HCT116 (cell line): ENCODE measurements around the gene STMND1. TPM values are rescaled to one million over a fixed set of nuclear protein-coding genes. Genes with fewer than 3 reads are reported as not detected.

ENCODE experiments used
- ATAC-seq: fragments of 200-7000 bp; cut with Tn5 transposase; 2 replicates; pipeline ENCODE4 v1.9.1; 2020; ENCODE audit warnings: mild to moderate bottlenecking, moderate library complexity
- BruUV-seq: library from RNA; stranded (reverse); fragments of 400-500 nt; replicated peaks from 2 replicates; lab custom pipeline; 2021; lab: Mats Ljungman, UMichigan
- CTCF ChIA-PET: fragments of 300-600 bp; sonication (Branson Sonifier 250); formaldehyde crosslinking; loops from one replicate; lab custom pipeline; 2021; ENCODE audit warnings: antibody characterized with exemption; lab: Charles Lee
- POLR2A ChIA-PET: fragments of 300-600, 350-600 bp; sonication (Branson Sonifier 250); formaldehyde crosslinking; loops from one replicate; lab custom pipeline; 2021; ENCODE audit warnings: antibody characterized with exemption; lab: Charles Lee
- RAD21 ChIA-PET, 2 experiments: fragments of 300-600 bp; sonication (Branson Sonifier 250); formaldehyde crosslinking; loops; one replicate each; lab custom pipeline; 2023; ENCODE audit warnings: low total read pairs in 2 of 2; ENCODE audit not compliant: uncharacterized antibody in 2 of 2, unreplicated experiment in 2 of 2, low non-redundant PET in 1 of 2; lab: Charles Lee
- DNase-seq: peaks from one replicate; pipeline ENCODE4 v3.0.0-alpha.2; 2010; ENCODE audit warnings: low read depth, low spot score
- H2AFZ ChIP-seq: fragments of 200-600 bp; shearing (Covaris generic), sonication (generic); 2 replicates; pipeline ENCODE4 v1.6.1; 2017; ENCODE audit warnings: low read depth, mixed run types, mixed read lengths, antibody characterized with exemption, low read length; ENCODE audit not compliant: poor library complexity, severe bottlenecking
- H3K27ac ChIP-seq: 2 replicates; pipeline ENCODE4 v1.5.1; 2012; ENCODE audit warnings: low read depth, low read length
- H3K27me3 ChIP-seq: fragments of 200-600 bp; sonication (generic); 2 replicates; pipeline ENCODE4 v1.6.1; 2016; ENCODE audit warnings: mixed run types, low read length, mixed read lengths; ENCODE audit not compliant: insufficient read depth
- H3K36me3 ChIP-seq, 2 experiments: fragments of 200-500 bp in 1 of 2; fragments of 200-600 bp in 1 of 2; sonication (Bioruptor generic) in 1 of 2; sonication (generic) in 1 of 2; 2 replicates each; pipeline versions ENCODE4 v1.5.1 to v1.6.1; 2014 to 2016; ENCODE audit warnings: low read length in 2 of 2, inconsistent platforms in 1 of 2, mixed read lengths in 1 of 2, mixed run types in 1 of 2; ENCODE audit not compliant: insufficient read depth in 2 of 2, control insufficient read depth in 1 of 2
- H3K4me1 ChIP-seq, 2 experiments: fragments of 200-600 bp in 1 of 2; sonication (generic) in 1 of 2; 2 replicates each; pipeline versions ENCODE4 v1.5.1 to v1.6.1; 2012 to 2017; ENCODE audit warnings: low read length in 2 of 2, inconsistent platforms in 1 of 2, mild to moderate bottlenecking in 1 of 2, mixed read lengths in 1 of 2, mixed run types in 1 of 2, moderate library complexity in 1 of 2; ENCODE audit not compliant: insufficient read depth in 2 of 2, control insufficient read depth in 1 of 2
- H3K4me2 ChIP-seq: fragments of 200-600 bp; sonication (generic); 2 replicates; pipeline ENCODE4 v1.6.1; 2017; ENCODE audit warnings: mixed run types, low read length, mixed read lengths
- H3K4me3 ChIP-seq, 2 experiments: fragments of 200-600 bp in 1 of 2; sonication (generic) in 1 of 2; replicated peaks in 1 of 2; 2 replicates each; pipeline ENCODE4 v1.5.1; 2011 to 2016; ENCODE audit warnings: low read length in 2 of 2, control low read depth in 1 of 2, low read depth in 1 of 2, mild to moderate bottlenecking in 1 of 2, mixed read lengths in 1 of 2, mixed run types in 1 of 2
- H3K79me2 ChIP-seq: fragments of 200-600 bp; sonication (generic); 2 replicates; pipeline ENCODE4 v1.6.1; 2017; ENCODE audit warnings: mild to moderate bottlenecking, mixed run types, low read length, moderate library complexity, mixed read lengths; ENCODE audit not compliant: insufficient read depth
- H3K9ac ChIP-seq: fragments of 200-600 bp; sonication (generic); 2 replicates; pipeline ENCODE4 v1.6.1; 2016; ENCODE audit warnings: low read length, mixed read lengths
- H3K9me2 ChIP-seq: fragments of 200-600 bp; sonication (generic), shearing (Covaris generic); 2 replicates; pipeline ENCODE4 v1.6.1; 2017; ENCODE audit warnings: mixed run types, mild to moderate bottlenecking, moderate library complexity; ENCODE audit not compliant: insufficient read depth
- H3K9me3 ChIP-seq, 2 experiments: fragments of 200-500 bp in 1 of 2; fragments of 200-600 bp in 1 of 2; sonication (Bioruptor generic) in 1 of 2; sonication (generic) in 1 of 2; 2 replicates each; pipeline ENCODE4 v1.6.1; 2014 to 2017; ENCODE audit warnings: low read length in 2 of 2, mixed read lengths in 2 of 2, inconsistent platforms in 1 of 2, low read depth in 1 of 2, mild to moderate bottlenecking in 1 of 2, mixed run types in 1 of 2, moderate library complexity in 1 of 2; ENCODE audit not compliant: control insufficient read depth in 1 of 2, insufficient read depth in 1 of 2
- H4K20me1 ChIP-seq: fragments of 200-600 bp; sonication (generic), shearing (Covaris generic); 2 replicates; pipeline ENCODE4 v1.6.1; 2017; ENCODE audit warnings: mixed run types, mild to moderate bottlenecking, moderate library complexity; ENCODE audit not compliant: insufficient read depth
- CBX3 ChIP-seq: IDR thresholded peaks from 2 replicates; pipeline ENCODE4 v1.6.1; 2012; ENCODE audit warnings: low read depth
- CEBPB ChIP-seq: IDR thresholded peaks from 2 replicates; pipeline ENCODE4 v1.6.1; 2012; ENCODE audit warnings: low read depth
- CTCF ChIP-seq, 3 experiments: fragments of 200-600 bp in 1 of 3; sonication (generic) in 1 of 3; IDR thresholded peaks in 2 of 3; conservative IDR thresholded peaks in 1 of 3; 2 replicates each; pipeline ENCODE4 v1.5.1; 2012 to 2017; ENCODE audit warnings: low read depth in 2 of 3, low read length in 2 of 3, antibody characterized with exemption in 1 of 3, borderline replicate concordance in 1 of 3, control low read depth in 1 of 3, mild to moderate bottlenecking in 1 of 3, mixed read lengths in 1 of 3, mixed run types in 1 of 3, moderate library complexity in 1 of 3; ENCODE audit not compliant: insufficient read depth in 1 of 3
- EZH2phosphoT487 ChIP-seq: fragments of 200-600 bp; IDR thresholded peaks from 2 replicates; pipeline ENCODE4 v1.6.1; 2018; ENCODE audit warnings: antibody characterized with exemption, borderline replicate concordance
- FOSL1 ChIP-seq: IDR thresholded peaks from 2 replicates; pipeline ENCODE4 v1.6.1; 2012; ENCODE audit warnings: low read depth
- JUND ChIP-seq: IDR thresholded peaks from 2 replicates; pipeline ENCODE4 v1.6.1; 2012
- MAX ChIP-seq: IDR thresholded peaks from 2 replicates; pipeline ENCODE4 v1.6.1; 2012
- POLR2A ChIP-seq: IDR thresholded peaks from 2 replicates; pipeline ENCODE4 v1.7.0; 2011; ENCODE audit warnings: borderline replicate concordance; ENCODE audit not compliant: insufficient read depth, insufficient read length; ENCODE audit errors: extremely low read depth
- POLR2AphosphoS5 ChIP-seq: IDR thresholded peaks from 2 replicates; pipeline ENCODE4 v1.6.1; 2011; ENCODE audit warnings: mild to moderate bottlenecking, low read depth, low read length, moderate library complexity
- SIN3A ChIP-seq: IDR thresholded peaks from 2 replicates; pipeline ENCODE4 v1.6.1; 2012; ENCODE audit warnings: low read depth
- SP1 ChIP-seq: IDR thresholded peaks from 2 replicates; pipeline ENCODE4 v1.6.1; 2012; ENCODE audit warnings: low read depth
- TCF7L2 ChIP-seq: IDR thresholded peaks from 2 replicates; pipeline ENCODE4 v1.7.0; 2011; ENCODE audit warnings: borderline replicate concordance, inconsistent platforms; ENCODE audit not compliant: insufficient read depth, insufficient read length; ENCODE audit errors: extremely low read depth
- YY1 ChIP-seq: IDR thresholded peaks from 2 replicates; pipeline ENCODE4 v1.6.1; 2011; ENCODE audit warnings: low read length, low read depth, moderate library complexity, mild to moderate bottlenecking; ENCODE audit not compliant: insufficient replicate concordance; ENCODE audit errors: extremely low read depth
- intact Hi-C: fragments of 100-400 bp; cut with micrococcal nuclease; formaldehyde crosslinking; loops from 2 replicates; pipeline ENCODE4 v1.10.0; 2022
- total RNA-seq: library from RNA; stranded (reverse); gene quantifications from one replicate; pipeline ENCODE4 v1.2.1, GENCODE V29; 2021; ENCODE audit not compliant: unreplicated experiment
- TF ChIP-seq, protein P1 (sequence below): IDR thresholded peaks from 2 replicates; pipeline ENCODE4 v1.6.1; 2012
- TF ChIP-seq, protein P2 (sequence below): IDR thresholded peaks from 2 replicates; pipeline ENCODE4 v1.6.1; 2012; ENCODE audit warnings: low read depth

Gene STMND1
- total RNA-seq, 1 experiment from 2014 or later, result not detected

DNA sequence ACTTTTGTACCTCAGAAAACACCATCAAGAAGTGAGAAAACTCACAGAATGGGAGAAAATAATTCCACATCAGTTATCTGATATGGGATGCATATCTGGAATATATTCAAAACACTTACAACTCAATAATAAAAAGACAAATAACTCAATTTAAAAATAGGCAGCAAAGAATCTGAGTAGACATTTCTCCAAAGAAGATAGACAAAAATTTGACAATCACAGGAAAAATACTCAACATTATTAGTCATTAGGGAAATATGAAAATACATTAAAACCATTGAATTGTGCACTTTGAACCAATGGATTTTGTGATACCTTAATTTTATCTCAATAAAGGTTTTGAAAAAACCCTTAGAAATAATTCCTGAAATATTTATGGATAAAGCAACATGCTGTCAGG is 36.9 kb upstream of the STMND1 start (continued):
- no peak for TF ChIP-seq CTCF (IDR thresholded peaks at IDR 0.05 in 2 of 3, conservative IDR thresholded peaks at IDR 0.05 in 1 of 3; ENCODE audit: borderline replicate concordance in 1 of 3, insufficient read depth in 1 of 3, low read depth in 2 of 3, low read length in 2 of 3)
- no peak for TF ChIP-seq TCF7L2
- no peak for TF ChIP-seq MAX
- TF ChIP-seq, protein P1, sequence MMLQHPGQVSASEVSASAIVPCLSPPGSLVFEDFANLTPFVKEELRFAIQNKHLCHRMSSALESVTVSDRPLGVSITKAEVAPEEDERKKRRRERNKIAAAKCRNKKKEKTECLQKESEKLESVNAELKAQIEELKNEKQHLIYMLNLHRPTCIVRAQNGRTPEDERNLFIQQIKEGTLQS, result no peak

DNA sequence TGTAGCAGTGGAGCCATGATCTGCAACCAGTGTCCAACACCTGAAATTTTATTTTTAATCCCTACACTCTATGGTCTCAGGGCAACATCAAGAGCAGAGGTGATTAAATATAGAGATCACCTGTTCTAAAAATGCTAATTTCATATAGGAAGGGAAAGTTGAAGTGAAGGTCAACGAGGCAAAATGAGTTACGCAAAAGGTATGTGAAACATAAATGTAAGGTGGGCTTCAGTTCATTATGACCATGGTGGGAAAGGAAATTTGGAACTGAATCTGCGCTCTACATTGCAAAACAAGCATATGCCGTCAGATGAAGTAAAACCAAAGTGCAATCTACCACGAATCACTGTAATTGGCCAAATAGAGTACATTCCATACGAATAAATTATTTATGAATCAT is 35.2 kb upstream of the STMND1 start:
- H3K4me2 ChIP-seq, result no peak overlapping the region
- no peaks in the 10 kb centered on the region for H3K4me1 ChIP-seq
- ChIA-PET RAD21 (no interaction called here), CTCF (no interaction called here), POLR2A (no interaction called here)
- TF ChIP-seq TCF7L2 (no peak), EZH2phosphoT487 (no peak), POLR2A (no peak), YY1 (no peak), FOSL1 (no peak), CEBPB (no peak), SIN3A (no peak), CBX3 (no peak), SP1 (no peak), POLR2AphosphoS5 (no peak), MAX (no peak), JUND (no peak)
- TF ChIP-seq, protein P2, sequence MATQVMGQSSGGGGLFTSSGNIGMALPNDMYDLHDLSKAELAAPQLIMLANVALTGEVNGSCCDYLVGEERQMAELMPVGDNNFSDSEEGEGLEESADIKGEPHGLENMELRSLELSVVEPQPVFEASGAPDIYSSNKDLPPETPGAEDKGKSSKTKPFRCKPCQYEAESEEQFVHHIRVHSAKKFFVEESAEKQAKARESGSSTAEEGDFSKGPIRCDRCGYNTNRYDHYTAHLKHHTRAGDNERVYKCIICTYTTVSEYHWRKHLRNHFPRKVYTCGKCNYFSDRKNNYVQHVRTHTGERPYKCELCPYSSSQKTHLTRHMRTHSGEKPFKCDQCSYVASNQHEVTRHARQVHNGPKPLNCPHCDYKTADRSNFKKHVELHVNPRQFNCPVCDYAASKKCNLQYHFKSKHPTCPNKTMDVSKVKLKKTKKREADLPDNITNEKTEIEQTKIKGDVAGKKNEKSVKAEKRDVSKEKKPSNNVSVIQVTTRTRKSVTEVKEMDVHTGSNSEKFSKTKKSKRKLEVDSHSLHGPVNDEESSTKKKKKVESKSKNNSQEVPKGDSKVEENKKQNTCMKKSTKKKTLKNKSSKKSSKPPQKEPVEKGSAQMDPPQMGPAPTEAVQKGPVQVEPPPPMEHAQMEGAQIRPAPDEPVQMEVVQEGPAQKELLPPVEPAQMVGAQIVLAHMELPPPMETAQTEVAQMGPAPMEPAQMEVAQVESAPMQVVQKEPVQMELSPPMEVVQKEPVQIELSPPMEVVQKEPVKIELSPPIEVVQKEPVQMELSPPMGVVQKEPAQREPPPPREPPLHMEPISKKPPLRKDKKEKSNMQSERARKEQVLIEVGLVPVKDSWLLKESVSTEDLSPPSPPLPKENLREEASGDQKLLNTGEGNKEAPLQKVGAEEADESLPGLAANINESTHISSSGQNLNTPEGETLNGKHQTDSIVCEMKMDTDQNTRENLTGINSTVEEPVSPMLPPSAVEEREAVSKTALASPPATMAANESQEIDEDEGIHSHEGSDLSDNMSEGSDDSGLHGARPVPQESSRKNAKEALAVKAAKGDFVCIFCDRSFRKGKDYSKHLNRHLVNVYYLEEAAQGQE, result no peak
- TF ChIP-seq, protein P1, result no peak
- H3K9me2 ChIP-seq, result no peaks in the 10 kb centered on the region
- H3K27me3 ChIP-seq, result no peaks in the 10 kb centered on the region
- no peak overlapping the region for H3K4me3 ChIP-seq
- H3K36me3 ChIP-seq, result no peaks in the 10 kb centered on the region
- H2AFZ ChIP-seq, result no peak overlapping the region
- no peaks in the 10 kb centered on the region for H3K79me2 ChIP-seq
- H3K27ac ChIP-seq, result no peak overlapping the region
- intact Hi-C loops, result no loop called here
- DNase-seq (no peak), ATAC-seq (no peak)
- H3K9me3 ChIP-seq, result no peaks in the 10 kb centered on the region
- H3K9ac ChIP-seq, result no peak overlapping the region
- BruUV-seq, result no TSS peak
- no peaks in the 10 kb centered on the region for H4K20me1 ChIP-seq
